HG03159 (cell line): ENCODE results near the gene XCR1.
"Not testable (repeated sequence)": the region's sequence is repeated elsewhere in the genome, so short reads cannot be mapped to it uniquely, and the experiment has no call there.

Experiments
- ATAC-seq: cut with Tn5 transposase; IDR thresholded peaks from one replicate; pipeline ENCODE4 v1.9.1; 2021; ENCODE audit warnings: mild to moderate bottlenecking, moderate library complexity; ENCODE audit not compliant: unreplicated experiment

Gene XCR1

GRCh38 chr3:46007280-46007679 is 20.0 kb downstream of the XCR1 start:
- no peak for ATAC-seq

GRCh38 chr3:46006238-46007032 is 20.8 kb downstream of the XCR1 start:
- no peak for ATAC-seq

GRCh38 chr3:46003706-46004105 is 23.6 kb downstream of the XCR1 start:
- not testable (repeated sequence) for ATAC-seq

DNA sequence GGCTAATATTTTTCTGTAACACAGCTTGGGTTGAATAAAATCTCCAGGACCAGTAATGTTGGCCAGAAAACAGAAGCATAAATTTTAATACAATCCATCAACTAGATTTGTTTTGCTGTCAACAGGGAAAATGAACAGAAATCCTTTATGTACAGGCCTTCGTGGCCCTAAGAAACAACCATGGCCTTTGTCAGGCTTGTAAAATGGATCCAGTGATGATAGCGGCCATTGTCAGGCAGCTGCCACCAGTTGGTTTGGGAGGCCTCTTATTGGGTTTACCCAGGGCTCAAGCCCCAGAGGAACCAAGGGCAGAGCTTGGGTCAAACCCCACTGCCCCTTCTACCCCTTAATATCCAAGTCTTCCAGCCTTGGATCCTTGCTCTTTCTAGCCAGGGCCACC is 26.1 kb downstream of the XCR1 start:
- ATAC-seq: no peak

DNA sequence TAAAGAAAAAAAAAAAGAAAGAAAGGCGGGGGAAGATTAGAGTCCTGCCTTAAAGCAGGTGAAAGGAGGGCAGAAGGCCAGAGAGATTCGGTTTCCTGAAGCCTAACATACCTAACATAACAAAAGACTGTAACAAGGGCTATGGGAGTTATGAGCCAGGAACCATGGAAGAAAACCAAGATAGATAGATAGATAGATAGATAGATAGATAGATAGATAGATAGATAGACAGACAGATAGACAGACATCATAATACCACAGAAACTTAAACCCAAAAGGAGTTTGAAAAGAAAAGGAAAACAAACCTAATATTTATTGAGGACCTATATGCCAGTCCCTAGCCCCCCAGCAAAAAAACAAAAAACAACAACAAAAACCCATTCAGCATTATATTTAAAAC is 29.3 kb downstream of the XCR1 start:
- no peak for ATAC-seq

GRCh38 chr3:45997499-45997898 is 29.8 kb downstream of the XCR1 start:
- ATAC-seq: not testable (repeated sequence)

- peak; percentile 92 for ATAC-seq
Measured at GRCh38 chr3:45995236-45996192, 31.8 kb downstream of the XCR1 start, which contains the start of gene FYCO1. FYCO1 (minus strand) TSS chr3:45995824; CDS start chr3:45984910, 10,914 bp downstream.

GRCh38 chr3:45994419-45995235 is 32.7 kb downstream of the XCR1 start:
- ATAC-seq: no peak

- ATAC-seq: no peak
Measured at GRCh38 chr3:45993421-45994027, 33.8 kb downstream of the XCR1 start.

DNA sequence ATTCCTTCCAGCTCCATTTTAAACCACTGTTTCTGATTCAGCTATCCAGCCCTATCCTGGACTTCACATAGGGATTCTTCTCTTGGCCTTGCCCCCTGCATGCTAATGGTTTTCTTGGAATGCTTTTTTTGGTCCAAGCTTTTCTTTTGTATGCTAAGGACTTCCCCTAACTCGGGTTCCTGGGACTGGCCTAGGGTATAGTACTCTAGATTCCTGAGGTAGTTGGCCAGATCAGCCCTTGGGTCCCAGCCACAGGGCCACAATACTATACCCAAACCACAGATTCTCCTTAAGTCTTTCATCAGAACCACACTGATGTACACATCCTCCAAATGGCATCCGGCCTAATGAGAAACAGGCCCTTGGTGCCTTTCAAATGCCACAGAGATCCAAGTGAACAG is 34.5 kb downstream of the XCR1 start:
- no peak for ATAC-seq

DNA sequence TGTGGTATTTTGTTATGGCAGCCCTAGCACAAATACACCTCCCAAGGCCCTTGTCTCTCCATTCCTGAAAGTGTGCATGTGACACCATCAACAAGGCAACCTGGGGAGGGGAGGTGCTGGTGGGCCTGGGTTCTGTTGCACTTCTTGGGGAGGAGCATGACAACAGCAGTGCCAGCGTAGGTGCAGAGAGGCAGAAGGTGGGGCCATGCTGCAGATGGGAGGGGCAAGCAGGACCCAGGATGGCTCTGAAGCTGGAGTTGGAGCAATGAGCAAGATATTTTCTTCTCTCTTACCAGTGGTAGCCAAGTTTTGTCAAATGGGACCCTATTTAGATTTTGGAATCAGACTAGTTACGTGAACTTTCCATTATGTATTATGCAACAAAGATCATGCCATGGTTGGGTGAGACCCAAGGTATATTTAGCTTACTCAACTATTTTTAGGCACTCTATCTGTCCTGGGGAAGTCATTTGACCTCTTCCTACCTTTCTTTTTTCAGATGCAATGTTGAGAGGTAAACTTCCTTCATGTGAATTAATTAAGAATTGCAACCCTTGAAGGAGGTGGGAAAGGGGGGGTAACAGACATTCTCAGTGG is 35.1 kb downstream of the XCR1 start:
- no peak for ATAC-seq

DNA sequence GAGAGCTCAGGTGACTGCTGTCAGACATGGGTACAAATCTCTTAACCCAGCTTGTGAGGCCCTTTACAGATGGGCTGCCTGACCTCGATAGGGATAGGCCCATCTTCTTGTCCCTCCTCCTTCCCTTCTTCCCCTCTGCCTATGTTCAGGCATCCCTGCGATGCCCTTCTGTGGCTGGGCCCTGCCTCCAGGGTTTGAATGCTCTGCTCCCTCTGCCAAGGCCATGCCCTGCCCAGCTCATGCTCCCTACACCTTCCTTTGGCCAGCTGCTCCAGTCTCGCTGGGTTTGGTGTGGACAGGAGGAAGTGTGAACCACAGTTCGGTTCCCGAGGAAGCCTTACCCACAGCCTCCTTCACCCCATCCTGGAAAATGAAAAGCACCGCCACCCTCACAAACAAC is 35.9 kb downstream of the XCR1 start:
- ATAC-seq: no peak

DNA sequence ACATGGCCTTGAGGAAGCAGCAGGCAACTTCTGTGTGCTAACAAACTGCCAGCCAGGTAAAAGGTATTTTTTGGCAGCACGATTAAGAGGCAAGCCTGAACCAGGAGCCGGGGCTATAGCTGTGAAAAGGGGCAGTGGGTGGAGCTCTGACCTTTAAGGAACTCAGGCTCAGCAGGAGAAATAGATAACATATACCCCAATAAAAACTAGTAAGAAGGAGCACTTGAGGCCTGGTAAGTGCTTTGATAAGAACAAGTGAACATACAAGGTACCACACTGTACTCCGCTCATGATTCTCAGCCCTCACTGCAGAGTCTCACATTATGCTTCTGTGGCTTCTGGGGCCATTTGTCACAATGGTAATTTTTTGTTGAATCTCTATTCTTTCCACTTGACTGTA is 37.1 kb downstream of the XCR1 start:
- no peak for ATAC-seq

- no peak for ATAC-seq
Measured at GRCh38 chr3:45988804-45989203, 38.5 kb downstream of the XCR1 start.

- no peak for ATAC-seq
Measured at GRCh38 chr3:45988362-45988761, 38.9 kb downstream of the XCR1 start.

DNA sequence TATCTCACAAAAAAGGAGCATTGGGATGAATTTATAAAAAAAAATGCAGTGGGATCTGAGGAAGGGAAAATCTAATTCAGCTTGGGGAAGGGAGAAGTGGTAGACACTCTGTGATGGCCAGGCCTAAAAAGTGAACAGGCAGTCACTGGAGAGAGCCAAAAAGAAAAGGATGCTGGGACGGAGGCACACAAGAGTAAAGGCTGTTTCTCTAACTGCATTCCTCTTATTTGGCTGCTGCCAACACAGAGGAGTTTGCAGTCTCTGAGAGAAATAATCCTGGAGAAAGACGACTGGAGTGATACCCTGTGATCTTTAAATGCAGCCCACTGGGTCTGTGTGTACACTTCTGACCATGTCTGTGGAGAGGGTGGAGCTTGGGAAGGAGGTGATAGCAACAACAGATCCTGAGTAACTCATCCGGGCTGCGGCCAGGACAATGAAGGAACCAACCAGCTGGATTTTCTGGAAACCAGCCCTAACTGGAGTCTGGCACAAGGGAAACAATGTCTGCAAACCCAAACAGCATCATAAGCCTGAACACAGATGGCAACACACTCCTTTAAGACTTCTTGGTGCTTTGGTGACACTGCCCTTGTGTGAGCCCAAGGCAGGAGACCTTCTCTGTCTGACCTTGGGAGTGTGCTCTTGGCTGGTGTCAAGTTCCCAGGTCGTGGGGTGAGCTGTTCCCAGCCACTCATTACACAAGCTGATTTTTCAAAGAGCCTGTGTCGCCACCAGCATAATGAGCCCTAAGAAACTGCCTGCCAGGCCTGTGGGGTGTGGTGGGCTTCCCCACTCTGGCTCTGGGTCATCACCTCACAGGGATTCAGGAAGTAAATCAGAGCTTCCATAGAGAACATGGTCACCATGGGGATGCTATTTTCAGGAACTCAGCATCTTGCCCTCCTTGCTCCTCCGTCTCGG is 39.7 kb downstream of the XCR1 start:
- ATAC-seq: no peak

DNA sequence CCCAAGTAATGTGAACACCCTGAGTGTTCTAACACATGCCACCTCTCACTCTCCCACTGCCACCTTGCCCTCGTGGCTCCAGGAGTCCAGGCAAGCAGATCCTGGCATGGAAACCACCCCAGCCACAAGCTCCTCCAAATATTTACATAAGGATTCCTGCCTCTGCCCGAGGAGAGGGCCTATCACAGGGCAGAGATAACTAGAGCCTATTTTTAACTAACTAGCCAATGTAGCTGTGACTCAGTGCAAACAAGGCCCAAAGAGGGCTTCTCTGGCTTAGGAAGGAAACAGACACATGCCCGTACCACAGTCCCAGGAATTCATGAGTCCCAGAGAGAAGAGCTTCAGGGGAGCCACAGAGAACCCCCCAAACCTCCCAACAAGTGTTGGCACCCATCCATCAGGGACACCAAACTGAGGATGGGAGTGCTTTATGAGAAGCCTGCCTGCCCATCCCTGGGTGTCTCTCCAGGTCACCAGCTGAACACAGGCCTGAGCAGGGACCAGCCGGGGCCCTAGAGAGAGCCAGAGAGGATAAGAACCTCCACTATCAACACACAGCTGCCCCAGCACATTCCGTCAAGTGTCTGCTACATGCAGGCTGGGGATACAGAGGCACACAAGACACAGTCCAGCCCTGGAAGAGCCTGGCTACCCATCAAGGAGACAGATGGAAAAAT is 40.8 kb downstream of the XCR1 start:
- ATAC-seq: no peak

DNA sequence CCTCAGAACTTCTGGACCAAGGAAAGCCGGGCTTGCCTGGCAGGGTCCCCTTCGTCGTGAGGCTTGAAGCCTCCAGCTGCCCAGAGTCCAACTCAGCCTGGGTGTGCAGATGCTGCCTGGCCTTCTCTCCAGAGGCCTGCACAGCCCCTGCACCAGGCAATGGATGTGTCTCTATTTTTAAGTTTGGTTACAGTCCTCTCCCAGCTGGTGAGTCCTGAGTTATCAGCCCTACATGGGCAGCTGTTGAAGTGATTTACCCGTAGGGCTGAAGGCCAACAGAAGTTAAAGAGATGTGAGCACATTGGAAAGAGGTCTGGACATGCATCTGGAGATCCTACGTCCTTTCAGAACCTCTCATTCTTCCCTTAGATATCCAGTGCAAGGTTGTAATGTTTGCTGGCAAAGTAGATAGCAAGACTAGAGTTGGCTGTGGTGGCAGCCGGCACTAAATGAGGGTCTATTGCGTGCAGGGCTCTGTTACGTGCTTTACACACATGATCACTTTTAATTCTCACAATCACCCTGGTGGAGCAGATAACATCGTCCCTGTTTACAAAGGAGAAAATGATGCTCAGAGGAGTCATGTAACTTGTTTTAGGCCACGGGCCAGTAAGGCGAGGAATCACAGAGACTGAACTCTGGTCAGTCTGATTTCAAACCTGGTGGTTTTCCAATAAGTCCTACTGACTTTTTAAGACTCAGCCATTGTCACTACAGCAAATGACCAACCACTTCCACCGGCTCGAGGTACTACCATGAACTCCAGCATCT is 41.6 kb downstream of the XCR1 start:
- no peak for ATAC-seq
